Midbrain (tissue), 1 donor: ENCODE data around the gene OR2AK2.

Source experiments
- DNase-seq: peaks from one replicate; lab custom pipeline; 2025; lab: John Stamatoyannopoulos, UW

The OR2AK2 gene, protein sequence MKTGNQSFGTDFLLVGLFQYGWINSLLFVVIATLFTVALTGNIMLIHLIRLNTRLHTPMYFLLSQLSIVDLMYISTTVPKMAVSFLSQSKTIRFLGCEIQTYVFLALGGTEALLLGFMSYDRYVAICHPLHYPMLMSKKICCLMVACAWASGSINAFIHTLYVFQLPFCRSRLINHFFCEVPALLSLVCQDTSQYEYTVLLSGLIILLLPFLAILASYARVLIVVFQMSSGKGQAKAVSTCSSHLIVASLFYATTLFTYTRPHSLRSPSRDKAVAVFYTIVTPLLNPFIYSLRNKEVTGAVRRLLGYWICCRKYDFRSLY

DNA sequence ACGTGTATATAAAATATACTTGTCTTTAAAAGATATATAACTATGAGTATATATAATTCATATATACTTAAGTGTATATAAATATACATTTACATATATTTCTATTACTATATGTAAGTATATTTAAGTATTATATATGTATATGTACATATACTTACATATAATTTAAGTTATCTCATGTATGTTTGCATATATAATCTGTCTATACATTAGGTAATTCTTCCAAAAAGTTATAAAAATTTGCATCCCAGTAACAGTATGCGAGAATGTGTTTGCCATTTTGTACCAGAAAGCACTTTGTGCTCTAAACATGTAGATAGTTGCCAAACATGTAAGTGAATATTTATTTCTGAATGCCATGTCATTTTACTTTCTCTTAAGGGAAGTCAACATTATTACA is at the start of gene OR2AK2:
OR2AK2 (plus strand) TSS at position 301 of the 400 bp plus-strand sequence. CDS start 144 bp downstream, outside the sequence.
- DNase-seq: no peak

- DNase-seq: no peak
Observed at GRCh38 chr1:247919952-247920351, 45.1 kb upstream of the OR2AK2 start, which contains the start of gene OR2T8. OR2T8 (plus strand) TSS chr1:247920252; CDS start chr1:247921018, 766 bp downstream.

- DNase-seq: no peak
Observed at GRCh38 chr1:247923941-247924340, 41.1 kb upstream of the OR2AK2 start.

DNA sequence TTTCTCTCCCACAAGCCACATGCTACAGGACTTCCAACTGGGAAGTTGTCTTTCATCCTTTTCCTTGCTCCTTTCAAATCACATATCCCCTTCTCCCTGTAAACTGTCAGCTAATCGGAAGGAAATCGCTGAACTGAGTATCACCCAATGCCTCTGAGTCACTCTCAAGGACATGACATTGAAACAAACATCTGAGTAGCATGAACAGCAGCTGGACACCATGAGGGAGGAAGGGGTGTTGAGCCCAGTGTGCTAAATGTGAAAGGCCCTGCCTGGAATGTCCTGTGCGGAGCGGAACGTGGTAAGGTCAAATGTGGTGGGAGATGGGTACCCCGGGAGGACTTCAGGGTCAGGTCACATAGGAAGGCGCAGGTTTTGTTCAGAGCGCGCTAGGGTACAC is 40.2 kb upstream of the OR2AK2 start, which contains the start of gene OR2AJ1:
OR2AJ1 (plus strand) TSS at position 22 of the 400 bp plus-strand sequence. CDS start 8,880 bp downstream, outside the sequence.
- DNase-seq: no peak

DNA sequence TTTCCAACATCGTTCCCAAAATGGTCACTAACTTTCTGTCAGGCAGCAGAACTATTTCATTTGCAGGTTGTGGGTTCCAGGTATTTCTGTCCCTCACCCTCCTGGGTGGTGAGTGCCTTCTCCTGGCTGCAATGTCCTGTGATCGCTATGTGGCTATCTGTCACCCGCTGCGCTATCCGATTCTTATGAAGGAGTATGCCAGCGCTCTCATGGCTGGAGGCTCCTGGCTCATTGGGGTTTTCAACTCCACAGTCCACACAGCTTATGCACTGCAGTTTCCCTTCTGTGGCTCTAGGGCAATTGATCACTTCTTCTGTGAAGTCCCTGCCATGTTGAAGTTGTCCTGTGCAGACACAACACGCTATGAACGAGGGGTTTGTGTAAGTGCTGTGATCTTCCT is 31.0 kb upstream of the OR2AK2 start:
- DNase-seq: no peak

DNA sequence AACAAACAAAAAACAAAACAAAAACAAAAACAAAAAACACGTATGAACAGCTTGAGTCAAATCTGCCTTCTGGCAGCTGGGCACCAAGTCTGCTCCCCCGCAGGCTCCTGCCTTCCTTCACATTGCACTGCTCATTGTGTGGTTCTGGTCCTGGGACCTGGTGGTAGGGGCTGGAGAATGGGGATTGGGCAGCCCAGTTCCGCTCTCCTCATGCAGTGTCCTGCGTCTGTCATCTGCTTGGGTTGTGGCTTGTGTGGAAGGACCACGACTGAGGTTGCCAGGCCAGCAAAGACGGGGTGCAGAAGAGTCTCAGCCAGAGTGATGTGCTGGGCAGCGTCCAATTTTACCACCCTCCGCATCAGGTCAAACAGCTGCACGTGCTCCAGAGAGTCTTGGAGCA is 29.3 kb upstream of the OR2AK2 start:
- DNase-seq: no peak

DNA sequence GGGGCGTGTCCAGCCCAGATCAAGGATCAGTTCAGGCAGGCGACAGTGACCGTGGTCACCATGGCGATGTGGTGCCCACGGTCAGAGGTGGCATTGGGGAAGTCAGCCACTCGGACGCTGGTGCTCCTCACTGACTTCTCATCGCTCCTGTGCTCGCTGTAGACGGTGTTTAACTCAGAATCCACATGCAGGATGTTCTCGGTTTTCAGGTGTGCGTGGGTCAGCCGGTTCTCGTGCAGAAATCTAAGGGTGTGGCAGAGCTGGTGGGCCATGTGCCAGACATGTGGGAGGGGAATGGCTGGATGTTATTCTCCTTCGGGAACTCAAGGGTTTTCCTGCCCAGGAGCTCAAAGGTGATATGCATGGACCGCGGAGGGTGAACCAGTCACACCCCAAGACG is 28.6 kb upstream of the OR2AK2 start:
- no peak for DNase-seq

GRCh38 chr1:247936965-247937734 is 27.9 kb upstream of the OR2AK2 start:
- peak; percentile 85 for DNase-seq

DNA sequence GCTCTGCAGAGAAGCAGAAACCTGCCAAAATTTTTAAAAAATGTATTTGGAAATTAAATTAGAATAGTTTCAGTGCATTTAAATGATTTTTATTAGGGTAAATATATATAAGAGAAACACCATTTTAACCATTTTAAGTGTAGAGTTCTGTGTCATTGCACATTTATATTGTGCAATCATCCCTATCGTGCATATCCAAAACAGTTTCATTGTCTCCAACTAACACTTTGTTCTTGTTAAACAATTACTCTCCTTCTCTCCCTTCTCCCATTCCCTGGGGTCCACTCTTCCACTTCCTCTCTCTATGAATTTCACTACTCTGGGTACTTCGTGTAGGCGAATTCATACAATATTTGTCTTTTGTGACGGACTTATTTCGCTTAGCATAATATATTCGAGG is 22.4 kb upstream of the OR2AK2 start:
- DNase-seq: no peak

- DNase-seq: no peak
Observed at GRCh38 chr1:247948558-247948957, 16.5 kb upstream of the OR2AK2 start, which contains the start of gene OR2L8. OR2L8 (plus strand) TSS chr1:247948858; CDS start chr1:247948858, 0 bp downstream.

- DNase-seq: no peak
Observed at GRCh38 chr1:247953408-247953807, 11.6 kb upstream of the OR2AK2 start.

GRCh38 chr1:247961791-247962190 is 3.2 kb upstream of the OR2AK2 start:
- no peak for DNase-seq

GRCh38 chr1:247962911-247963588 is 2.0 kb upstream of the OR2AK2 start:
- DNase-seq: no peak

DNA sequence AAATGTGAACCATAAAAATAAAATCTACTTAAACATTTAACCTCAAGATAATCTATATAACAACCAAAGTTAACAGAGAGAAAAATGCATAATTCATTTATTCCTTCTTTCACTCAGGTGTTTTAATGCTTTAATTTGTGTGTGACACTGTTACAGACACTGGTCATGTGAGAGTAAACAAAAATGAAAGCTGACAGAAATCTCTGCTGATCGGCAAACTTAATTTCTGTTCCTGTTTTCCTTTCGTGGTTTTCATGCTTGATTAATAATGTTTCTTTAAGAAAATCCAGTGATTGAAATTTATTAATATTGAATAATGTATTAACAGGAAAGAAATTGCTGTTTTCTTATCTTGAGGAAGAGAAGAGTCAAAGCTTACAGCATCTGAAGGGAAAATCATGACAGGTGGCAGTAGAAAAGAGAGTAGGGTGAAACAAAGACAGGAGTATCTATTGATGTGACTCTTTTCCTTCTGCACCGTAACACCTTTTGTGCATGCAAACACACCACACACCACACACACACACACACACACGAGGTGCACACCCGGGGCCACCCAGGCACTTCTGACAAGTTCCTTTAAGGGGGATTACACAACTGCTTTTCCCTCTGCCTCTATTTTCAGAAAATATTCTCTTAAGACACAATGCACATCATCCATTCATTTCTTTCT is 1.6 kb downstream of the OR2AK2 start:
- DNase-seq: no peak

- no peak for DNase-seq
Observed at GRCh38 chr1:247992986-247993385, 28.0 kb downstream of the OR2AK2 start.

DNA sequence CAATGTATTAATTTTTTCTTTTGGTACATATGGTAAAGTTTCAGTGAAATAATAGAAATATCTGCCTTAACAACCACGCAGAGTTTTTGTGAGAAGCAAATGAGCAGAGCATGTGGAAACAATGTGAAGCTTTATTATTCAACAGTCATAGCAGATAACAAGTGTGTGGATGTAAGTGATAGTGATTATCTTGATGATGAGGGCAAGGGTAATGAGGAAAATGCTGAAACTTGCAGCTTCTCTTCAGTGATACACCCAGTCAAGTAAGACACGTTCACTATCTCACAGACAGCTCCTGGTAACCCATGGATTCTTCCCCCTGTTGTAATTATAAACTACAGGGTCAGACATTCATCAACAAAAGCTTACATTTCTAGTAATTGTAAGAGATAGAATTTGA is 33.8 kb downstream of the OR2AK2 start:
- no peak for DNase-seq

- no peak for DNase-seq
Observed at GRCh38 chr1:248000169-248000568, 35.1 kb downstream of the OR2AK2 start.

DNA sequence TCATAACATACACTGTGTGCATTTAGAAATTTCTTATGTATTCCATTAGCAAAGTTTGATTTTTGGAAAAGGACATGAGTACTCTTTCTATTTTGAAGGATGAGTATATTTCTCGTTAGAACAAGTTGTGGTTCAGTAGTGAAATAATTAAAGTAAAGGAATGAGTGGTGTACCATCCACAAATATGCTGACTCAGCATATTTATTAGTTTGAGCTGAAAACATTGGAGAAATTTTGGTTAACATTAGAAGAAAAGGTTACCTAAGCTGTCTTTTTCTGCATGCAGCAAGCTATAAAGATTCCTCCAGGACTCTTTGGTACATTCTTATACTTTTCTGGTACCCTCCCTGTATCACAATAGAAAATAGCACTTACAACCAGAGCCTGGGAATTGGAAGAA is 42.7 kb downstream of the OR2AK2 start:
- DNase-seq: no peak

- no peak for DNase-seq
Observed at GRCh38 chr1:248009681-248010080, 44.6 kb downstream of the OR2AK2 start.

- DNase-seq: peak; percentile 12
Observed at GRCh38 chr1:248013229-248013710, 48.2 kb downstream of the OR2AK2 start, which contains the start of gene OR2L5. OR2L5 (plus strand) TSS chr1:248013660; CDS start chr1:248021948, 8,288 bp downstream.

DNA sequence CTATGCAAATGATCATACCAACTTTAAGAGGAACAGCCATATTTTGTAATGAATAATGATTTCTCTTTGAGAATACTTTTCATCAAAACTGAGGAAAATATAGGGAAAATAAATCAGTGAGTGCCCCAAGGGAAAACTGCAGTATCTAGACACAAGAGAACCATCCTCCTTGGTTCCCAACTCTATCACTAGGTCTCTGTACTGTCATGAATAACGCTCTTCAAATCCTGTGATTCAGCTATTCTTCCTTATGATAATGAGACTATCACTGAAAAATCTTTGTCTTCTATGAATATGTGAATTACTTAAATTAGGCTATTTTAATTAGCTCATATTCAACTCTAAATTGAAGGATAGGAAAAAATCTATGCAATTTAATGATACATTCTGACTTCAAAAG is 50.8 kb downstream of the OR2AK2 start:
- peak; percentile 40 for DNase-seq
